HG03060 (cell line): ENCODE measurements around the gene PNPT1.
"Not testable (repeated sequence)": the region's sequence is repeated elsewhere in the genome, so short reads cannot be mapped to it uniquely, and the experiment has no call there.

Source experiments
- ATAC-seq: cut with Tn5 transposase; IDR thresholded peaks from one replicate; pipeline ENCODE4 v1.9.1; 2021; ENCODE audit warnings: low read depth, moderate number of reproducible peaks; ENCODE audit not compliant: unreplicated experiment

The PNPT1 gene

GRCh38 chr2:55693181-55694125 is at the start of gene PNPT1:
Gene PNPT1 (minus strand): TSS chr2:55693844. CDS start chr2:55693823, 21 bp downstream.
- peak; percentile 100 for ATAC-seq

- no peak for ATAC-seq
Measured at GRCh38 chr2:55742996-55743395, 49.4 kb upstream of the PNPT1 start.

DNA sequence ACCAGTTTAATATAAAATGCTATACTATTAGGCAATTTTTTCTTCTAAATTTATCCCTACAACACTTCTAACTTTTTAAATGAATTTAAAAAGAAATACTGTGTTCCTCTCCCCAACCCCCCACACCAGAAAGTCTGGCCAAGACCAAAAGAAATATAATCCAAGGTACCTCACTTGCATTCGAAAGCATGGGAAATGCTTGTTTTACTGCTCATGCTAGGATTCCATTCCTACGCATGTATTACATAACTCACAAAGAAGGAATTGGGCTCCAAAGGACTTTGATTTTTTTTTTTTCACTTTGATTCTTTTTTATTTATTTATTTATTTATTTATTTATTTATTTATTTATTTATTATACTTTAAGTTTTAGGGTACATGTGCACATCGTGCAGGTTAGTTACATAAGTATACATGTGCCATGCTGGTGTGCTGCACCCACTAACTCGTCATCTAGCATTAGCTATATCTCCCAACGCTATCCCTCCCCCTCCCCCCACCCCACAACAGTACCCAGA is 42.4 kb upstream of the PNPT1 start:
- ATAC-seq: not testable (repeated sequence)

DNA sequence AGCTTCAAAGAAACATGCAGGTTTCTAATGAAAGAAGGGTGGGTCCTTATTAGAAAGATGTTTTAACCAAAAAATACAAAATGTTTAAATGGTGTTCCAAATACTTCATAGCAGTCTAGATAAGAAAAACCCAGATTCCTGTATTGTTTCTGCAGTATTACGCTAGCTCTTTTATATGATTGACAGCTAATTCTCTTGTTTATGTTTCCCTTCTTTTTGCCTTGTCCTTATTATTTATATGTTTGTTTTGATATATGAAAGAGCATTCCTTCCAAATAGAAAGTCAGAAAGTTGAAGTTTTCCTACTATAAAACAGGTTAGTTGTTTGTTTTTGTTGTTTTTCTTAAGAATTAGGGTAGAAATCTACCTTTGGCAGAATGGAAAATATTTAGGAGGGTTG is 41.1 kb upstream of the PNPT1 start:
- no peak for ATAC-seq

GRCh38 chr2:55733335-55733734 is 39.7 kb upstream of the PNPT1 start:
- ATAC-seq: no peak

DNA sequence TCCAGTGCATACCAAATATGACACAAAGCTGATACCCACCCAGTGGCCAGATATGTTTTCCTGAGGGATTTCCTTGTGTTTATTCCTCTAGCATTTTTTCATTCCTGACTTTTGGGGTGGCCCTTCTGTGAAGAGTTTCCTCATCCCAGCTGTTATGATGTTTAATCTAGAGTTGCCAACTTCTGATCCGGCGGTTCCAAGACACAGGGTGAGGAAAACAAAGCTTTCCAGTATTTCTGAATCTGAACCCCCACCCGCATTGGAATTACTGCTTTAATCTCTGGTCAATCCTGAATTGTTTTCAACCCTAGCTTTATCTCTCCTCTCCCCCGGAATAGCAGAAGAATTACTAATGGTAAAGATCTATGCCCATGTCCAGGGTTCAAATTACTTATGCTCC is 39.2 kb upstream of the PNPT1 start:
- no peak for ATAC-seq

GRCh38 chr2:55729136-55729685 is 35.6 kb upstream of the PNPT1 start:
- no peak for ATAC-seq

GRCh38 chr2:55721596-55722215 is 28.1 kb upstream of the PNPT1 start:
- no peak for ATAC-seq

DNA sequence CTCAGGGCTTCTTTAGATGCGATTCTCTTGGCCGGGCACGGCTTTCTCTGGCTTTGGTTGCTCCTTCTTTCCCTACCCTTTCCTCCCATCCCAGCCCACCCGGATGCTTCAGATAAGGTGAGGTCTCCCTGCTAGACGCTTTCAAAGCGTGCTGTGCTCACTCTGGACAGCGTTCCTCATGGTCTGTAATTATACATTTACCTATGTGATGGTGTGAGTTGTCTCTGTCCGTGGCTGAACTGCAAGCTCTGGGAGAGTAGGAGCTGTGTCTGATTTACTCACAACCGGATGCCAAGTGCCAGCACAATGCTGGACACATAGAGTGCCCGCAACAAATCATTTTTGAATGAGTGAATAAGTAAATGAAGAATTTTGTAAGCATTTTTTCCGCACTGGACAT is 26.8 kb upstream of the PNPT1 start:
- ATAC-seq: no peak

- no peak for ATAC-seq
Measured at GRCh38 chr2:55719852-55720251, 26.2 kb upstream of the PNPT1 start.

DNA sequence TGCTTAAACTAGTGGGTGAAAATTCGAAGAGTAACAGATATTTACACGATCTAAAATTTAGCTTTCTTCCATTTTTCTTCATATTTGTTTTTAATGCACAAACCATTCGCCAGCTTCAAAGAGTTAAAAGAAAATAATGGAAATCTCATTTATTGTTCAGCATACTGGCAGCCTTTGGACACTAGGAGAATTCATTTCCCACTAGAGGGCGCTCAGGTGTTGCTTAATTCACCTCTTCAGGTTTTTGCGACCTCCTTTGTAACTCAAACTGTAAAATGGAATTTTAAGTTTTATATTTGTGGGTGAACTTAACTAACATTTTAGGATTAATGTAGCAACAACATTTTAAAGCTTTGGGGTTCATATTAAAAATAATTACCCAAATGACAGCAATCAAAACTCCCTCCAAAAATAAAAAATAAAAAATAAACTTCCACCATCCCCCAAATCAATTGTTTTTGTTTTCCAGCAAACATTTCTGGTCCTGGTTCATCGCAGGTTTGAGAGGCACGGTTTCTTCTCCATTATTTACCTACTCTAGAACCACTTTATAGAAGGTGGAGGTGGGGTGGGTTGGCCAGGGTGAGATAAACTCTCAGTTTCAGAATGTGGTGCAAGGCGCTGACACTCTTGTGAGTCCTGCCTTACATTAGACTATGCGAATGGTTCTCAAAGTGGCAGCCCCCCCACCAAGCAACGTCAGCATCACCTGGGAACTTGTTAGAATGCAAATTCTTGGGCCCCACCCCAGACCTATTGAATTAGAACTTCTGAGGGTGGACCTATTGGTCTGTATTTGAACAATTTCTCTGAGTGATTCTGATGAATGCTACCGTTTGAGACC is 24.7 kb upstream of the PNPT1 start:
- no peak for ATAC-seq

DNA sequence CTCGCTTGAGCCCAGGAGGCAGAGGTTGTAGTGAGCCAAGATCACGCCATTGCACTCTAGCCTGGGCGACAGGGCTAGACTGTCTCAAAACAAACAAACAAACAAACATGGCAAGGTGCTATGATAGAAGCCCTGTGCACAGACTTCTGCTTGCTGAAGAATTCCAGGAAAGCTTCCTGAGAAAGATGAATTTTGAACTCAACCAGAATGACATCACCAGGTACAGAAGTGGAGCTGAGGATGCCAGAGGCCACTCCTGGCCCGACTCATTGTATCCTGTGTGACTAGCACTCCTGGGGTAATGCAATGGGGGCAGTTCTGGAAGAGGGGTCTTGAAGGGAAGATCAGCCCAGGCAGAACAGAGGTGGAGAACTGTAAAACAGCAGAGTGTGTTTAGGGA is 22.0 kb upstream of the PNPT1 start:
- ATAC-seq: no peak

DNA sequence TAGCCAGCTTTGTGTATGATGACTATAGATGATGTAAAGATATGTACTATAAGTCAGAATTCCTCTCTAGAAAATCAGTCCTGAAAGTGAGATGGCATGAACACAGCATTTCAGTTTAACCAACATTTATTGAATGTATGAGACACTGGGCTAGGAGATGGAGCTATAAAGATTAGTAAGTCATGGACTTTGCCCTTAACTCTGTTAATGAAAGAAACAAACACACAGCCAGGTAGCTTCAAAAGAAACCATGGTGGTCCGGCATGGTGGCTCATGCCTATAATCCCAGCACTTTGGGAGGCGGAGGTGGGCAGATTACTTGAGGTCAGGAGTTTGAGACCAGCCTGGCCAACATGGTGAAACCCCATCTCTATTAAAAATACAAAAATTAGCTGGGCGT is 21.5 kb upstream of the PNPT1 start:
- not testable (repeated sequence) for ATAC-seq

DNA sequence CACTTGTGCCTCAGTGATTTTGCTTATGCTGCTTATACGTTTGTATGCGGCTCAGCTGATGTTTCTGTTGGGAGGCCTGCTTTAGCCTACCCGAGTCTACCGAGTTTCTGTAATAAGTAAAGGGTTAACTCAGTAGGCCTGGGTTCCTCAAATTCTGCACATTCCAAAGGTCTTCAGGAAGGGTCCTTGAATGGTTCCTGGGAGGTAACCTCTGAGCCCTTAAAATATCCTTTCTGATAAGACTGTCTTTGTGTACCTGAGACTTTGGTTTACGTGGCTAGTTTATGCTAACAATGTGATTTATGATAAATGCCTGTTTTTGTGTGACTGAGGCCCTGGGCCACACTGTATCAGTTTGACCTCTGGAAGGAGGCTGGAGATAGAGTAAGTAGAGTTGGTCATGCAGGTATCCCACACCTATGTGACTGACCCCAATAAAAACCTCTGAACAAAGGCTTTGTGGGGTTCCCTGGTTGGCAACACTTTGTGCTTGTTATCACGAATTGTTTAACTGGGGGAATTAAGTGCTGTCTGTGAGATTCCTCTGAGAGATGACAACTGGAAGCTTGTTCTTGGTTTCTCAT is 18.9 kb upstream of the PNPT1 start:
- no peak for ATAC-seq

- no peak for ATAC-seq
Measured at GRCh38 chr2:55710025-55710424, 16.4 kb upstream of the PNPT1 start.

DNA sequence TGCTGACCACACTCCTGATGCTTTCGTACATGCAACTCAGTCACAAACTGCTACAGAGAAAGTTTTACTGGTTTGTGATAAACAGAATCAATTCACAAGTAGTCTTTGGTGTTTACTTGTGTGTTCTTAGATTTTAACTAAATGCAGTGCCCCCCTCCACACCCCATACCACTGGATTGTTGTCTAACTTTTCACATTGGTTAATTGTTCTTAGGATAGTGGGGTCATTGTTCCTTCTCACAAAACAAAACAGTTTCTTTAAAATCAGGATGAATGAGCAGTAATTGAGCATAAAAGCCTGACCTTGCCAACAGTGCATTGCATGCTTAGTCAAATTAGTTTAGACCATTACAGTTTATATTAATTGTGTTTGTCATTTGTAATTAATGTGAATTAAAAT is 14.1 kb upstream of the PNPT1 start:
- no peak for ATAC-seq

DNA sequence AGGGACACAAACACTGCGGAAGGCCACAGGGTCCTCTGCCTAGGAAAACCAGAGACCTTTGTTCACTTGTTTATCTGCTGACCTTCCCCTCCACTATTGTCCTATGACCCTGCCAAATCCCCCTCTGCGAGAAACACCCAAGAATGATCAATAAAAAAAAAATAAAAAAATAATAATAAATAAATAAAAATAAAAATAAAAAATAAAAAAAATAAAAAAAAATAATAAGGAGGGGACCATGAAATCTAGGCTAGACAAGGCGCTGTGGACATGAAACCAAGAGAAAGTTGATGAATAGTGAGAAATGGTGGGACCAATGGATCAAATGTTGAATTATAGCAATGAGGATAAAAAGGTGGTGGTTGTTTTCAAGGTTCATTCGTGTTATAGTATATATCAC is 12.6 kb upstream of the PNPT1 start:
- ATAC-seq: not testable (repeated sequence)

DNA sequence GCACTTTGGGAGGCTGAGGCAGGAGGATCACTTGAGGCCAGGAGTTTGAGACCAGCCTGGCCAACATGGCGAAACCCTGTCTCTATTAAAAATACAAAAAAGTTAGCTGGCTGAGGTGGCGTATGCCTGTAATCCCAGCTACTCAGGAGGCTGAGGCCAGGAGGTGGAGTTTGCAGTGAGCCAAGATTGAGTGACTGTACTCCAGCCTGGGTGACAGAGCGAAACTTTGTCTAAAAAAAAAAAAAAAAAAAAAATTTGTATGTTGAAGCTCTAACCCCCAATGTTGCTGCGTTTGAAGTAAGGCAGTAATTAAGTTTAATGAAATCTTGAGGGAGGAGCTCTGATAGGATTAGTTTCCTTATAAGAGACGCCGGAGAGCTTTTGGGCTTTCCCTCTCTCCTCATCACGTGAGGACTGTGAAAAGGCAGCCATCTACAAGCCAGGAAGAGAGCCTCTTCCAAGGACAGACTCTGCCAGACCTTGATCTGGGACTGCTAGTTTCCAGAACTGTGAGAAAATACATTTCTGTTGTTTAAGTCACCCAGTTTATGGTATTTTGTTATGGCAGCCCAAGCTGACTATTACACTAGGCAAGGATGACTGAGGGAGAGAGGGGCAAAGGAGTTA is 11.5 kb upstream of the PNPT1 start:
- ATAC-seq: no peak

- ATAC-seq: no peak
Measured at GRCh38 chr2:55703350-55703749, 9.7 kb upstream of the PNPT1 start.

GRCh38 chr2:55692740-55693139 is 904 bp downstream of the PNPT1 start:
- ATAC-seq: not testable (repeated sequence)
